Stimulated activated CD4-positive, alpha-beta T cell treated with anti-CD3 and anti-CD28 coated beads, TNF-alpha, amount 100 ng/mL, for 1 hour (primary cell): ENCODE results near the gene PMEPA1.

Experiments used
- DNase-seq, 3 donors: peaks; one replicate each; pipeline ENCODE4 v3.0.0-alpha.2; 2020; ENCODE audit warnings: low read depth in 3 of 3, low spot score in 1 of 3

Gene PMEPA1

DNA sequence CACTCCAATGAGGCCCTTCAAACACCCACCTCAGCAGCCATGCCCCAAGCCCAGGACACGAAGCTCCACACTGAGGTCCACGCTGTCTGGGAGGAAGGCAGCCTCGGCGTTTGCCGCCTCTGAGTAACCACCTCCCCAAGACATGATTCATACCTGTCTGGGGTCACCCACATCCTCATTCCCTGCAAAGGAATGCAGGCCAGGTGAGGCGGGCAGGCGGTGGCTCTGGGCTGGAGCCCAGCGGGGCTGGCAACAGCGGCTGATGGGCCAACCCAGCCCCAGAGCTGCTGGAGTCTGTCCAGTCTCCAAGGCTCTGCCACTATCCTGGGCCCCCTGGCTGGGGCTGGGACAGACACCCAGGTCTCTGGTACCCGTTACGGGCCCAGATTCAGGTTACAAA, 14.8 kb downstream of the PMEPA1 start:
- no peak for DNase-seq

DNA sequence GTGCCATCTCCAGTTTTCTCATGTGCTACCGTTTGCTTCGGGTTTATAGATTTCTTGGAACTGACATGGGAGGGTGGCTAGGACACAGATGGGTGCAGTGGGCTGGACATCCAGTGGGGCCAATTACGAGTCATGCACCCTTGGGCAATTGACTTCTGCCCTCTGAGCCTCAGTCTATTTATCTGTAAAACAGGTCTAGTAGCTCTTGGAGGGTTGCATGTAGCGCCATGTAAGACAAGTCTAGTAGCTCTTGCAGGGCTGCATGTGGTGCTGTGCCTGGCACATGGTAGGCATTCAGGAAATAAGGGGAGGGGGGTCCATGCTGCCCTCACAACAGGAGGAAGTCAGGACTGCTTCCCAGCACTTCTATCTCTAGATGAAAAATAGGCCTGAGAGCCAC, 15.3 kb downstream of the PMEPA1 start:
- DNase-seq, result no peak

DNA sequence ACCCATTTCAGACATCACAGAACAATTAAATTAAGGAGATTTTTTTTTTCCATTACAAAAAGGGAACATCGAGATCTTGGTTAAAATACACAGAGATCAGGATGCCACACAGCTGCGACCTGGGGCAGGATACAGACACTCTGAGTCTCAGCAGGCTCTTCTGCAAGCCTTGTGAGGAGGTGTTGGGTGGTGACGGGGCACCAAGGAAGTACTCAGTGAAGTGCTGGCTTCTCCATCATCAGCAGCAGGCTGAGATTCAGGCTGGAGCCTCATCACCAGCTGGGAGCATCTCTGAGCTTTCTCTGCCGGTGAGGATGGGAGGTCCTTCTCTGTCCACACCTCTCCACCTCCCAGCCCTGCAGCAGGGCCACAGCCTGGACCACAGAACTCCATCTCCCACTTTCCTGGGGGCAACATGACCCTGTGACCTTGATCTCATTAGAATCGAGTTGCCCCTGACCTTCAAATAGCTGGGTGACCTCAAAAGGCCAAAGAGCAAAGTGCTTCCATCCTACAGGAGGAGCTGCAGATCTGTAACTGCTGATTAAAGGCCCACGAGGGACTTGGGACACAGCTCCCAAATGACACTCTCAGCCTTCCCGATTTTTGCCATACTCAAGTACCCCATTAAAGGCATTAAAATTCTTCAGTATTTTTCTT, 16.0 kb downstream of the PMEPA1 start:
- DNase-seq, result no peak

DNA sequence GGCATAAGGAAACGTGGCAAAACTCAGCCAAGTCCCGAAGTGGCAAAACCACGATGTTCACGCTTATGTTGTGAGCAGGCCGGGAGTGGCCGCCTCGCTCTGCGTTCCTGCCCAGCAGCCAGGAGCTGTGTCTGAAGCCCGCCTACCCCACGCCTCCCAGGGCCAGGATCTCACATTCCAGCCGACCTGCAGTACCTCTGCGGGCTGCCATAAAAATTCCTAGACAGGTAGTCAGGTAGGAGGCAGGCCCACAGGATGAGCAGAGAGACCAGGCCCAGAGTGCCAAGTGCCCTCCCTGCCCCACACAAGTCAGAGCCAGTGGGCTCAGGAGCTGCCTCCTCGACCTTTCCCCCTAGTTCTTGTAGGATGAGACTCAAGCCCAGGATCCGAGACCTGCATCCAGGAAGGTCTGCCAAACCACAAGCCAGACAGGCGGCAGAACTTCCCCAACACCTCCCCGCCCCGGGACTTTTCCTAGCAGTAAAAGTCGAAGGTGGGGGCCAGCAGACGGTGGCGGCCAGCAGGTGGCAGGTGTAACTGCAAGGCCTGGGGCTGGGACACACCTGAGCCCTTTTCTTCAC, 16.7 kb downstream of the PMEPA1 start:
- DNase-seq, result no peak

DNA sequence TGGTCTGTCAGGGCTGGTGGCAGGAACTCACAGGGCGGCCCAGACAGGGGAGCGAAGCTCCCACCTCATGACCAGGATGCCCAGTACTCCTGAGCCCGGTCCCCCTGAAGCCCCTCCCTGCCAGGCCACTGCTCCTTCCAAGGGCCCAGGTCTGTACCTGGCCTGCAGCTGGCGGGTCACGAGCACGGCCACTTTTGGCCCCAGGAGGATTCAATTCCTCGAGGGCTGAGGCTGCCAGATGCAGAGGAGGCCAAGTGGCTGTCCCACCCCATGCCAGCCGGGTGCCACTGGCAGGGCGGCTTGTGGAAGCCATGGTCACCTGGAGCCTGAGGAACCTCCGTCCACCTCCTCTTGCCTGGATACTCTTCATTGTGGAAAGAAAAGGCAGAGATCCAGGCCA, 17.4 kb downstream of the PMEPA1 start:
- DNase-seq, result no peak

DNA sequence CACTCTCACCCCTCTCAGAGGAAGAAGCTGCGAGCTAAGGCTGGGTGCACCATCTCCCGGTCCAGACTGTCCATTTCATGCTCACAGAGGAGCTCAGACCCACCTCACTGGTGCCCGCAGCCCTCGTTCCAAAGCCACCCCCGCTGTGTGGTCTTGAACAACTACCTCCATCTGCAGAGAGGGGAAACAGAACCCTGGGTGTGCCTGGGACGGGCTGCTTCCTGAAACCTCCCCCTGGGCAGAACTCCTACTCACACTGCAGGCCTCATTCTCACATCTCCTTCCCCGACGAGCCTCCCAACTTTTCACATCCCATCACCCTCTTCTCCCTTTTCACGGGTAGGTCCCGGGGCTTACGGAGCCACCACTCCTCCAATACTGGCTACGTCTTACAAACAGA, 18.1 kb downstream of the PMEPA1 start:
- no peak for DNase-seq

DNA sequence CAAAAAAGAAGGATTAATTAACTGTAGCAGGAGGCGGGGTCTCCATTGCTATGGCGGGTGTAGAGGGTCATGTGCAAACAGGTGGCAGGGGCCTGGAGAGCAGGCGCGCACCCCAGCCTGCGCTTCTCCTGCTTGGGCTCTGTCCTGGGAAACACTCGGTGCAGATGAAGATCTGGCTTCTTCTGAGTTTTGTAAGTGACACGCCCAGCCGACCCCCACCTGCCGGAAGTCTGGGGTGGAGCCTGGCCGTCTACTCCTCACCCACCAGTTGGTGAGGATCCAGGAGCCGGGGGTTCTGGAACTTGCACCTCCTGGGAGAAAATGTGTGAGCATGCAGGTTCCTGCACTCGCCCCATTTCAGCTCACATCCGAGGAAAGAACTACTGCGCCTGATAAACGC, 19.3 kb downstream of the PMEPA1 start:
- no peak for DNase-seq

DNA sequence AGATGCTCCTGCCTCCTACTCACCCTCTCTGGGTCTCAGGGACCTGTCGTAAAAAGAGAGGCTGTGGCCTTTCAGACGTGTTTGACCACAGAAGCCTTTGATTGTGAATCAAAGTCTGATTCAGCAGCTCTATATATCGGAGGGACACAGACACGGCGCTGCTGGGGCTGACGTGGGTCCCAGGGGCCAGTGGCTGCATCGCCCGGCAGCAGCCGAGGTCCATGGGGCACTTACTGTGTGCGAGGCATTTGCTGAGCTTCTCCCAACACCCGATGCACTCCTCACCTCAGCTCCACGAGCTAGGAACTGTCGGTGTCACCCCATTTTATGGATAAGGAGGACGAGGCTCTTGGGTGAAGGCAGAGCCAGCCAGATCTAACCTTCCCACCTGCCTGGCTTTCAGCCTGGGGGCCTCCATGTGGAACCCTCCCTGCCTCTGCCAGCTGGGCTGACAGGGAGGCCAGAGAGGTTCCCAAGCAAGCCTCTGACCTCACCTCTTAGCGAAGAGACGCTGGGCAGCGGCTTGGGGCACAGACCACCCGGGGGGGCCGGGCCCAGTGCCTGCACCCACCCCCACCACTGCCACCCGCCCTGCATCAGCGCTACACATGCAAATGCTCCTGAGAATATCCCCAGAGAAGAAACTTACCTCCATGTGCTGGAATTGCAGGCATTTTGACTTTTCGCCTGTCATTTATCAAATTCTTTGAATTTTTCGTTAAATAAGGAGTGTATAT, 19.9 kb downstream of the PMEPA1 start:
- no peak for DNase-seq

DNA sequence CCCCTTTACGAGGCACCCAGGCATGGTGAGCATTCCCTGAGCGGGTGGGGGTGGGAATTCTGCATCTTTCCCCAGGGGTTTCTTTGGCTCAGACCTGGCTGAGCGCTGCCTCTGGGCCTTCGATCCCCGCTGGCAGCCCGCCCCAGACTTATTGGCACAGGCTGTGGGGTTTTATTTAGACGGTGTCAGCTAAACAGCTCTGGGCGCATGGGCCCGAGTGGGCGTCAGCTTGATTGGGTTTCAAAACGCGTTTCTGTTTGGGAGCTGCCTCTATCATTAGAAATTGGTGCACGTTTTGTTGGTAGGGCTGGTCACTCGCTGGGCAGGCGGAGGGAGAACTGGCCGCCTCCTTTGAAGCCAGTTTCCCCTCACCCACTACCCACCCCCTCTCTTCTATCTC, 21.0 kb downstream of the PMEPA1 start:
- no peak for DNase-seq

DNA sequence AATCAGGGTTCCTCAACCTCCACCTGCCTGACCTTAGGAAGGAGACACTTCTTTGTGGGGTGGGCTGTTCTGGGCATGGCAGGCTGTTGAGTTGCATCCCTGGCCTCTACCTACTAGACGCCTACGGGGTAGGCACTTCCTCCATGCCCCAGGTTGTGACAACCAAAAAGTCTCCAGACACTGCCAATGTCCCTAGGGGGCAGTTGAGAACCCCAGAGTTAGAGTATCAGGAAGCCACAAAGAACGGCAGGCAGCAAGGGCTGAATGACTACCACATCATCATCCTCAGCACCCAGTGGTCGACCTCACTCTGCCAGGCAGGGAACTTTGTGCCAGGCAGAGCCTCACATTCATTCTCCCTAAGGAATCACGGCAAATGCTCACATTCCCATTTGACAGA, 21.5 kb downstream of the PMEPA1 start:
- no peak for DNase-seq

DNA sequence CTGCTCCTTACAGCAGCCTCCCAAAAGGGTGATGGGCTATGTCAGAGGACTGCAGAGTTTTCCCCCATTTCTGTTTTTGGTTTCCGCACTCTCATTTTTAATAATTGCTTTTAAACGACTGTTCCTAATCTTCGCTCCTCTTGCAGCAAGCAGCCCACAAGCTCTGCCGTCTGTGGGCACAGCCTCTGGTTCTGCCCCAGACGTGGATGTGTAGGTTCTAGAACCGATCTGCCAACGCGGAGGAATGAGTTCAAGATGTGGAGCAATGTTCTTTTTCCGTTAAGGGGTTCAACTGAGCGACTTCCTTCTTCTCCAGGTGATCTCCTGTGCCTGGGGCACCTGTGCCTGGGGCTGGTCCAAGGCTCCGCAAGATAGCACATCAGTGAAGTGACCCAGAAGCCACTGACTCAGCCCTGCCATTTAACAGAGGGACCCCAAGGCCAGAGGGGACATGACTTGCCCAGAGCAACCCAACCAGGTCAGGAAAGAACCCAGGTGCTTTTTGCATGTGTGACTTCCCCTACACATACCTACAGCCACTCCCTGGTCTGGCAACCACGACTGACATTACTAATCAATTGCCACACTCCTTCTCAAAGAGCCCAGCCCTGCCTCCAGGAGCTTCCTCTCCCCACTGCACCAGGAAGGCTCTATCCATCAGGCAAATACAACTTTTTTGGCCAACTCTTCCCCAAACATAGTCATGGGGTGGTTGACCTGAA, 22.7 kb downstream of the PMEPA1 start:
- DNase-seq, result no peak

DNA sequence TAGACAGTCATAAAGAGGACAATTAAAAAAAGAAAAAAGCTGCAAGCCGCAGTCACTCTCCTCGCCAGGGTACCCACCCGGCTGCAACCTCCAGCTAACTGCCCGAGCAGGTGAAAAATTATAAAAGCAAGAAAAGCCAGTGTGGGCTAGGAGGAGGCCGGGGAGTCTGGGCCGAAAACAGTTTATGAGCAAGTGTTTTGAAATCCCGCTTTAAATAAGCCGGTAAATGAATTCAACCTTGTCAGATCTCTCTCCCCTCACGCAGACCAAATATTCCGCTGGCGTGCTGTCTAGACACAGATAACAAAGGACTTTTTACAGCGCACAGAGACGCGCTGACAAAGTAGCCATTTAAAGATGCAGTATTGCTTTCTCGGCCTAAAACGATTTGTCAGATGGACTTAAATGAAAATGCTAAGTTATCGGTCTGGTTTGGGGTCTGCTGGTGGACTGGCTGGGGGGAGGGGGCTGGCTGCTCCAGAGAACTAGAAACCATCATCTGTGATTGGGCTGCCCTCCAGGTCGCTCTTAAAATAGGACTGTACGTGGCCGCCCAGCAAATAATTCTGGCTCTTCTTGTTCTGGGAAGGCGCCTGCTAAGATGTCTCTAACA, 24.6 kb downstream of the PMEPA1 start:
- no peak for DNase-seq

DNA sequence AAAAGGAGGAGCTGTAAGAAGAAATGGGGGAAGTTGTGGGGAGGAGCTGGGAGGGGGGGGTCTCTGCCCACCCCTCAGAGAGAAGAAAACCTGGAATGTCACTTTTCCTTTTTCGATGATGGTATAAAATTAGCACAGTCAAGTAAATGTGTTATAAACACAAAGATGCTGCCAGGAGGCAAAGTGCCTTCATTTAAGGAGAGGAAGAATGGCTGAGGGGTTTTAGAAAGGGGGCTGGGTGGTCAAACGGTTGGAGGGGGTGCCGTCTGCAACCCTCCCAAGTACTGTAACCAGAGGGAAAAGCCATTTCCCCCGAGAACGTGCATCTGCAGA, 25.0 kb downstream of the PMEPA1 start:
- DNase-seq, result no peak

DNA sequence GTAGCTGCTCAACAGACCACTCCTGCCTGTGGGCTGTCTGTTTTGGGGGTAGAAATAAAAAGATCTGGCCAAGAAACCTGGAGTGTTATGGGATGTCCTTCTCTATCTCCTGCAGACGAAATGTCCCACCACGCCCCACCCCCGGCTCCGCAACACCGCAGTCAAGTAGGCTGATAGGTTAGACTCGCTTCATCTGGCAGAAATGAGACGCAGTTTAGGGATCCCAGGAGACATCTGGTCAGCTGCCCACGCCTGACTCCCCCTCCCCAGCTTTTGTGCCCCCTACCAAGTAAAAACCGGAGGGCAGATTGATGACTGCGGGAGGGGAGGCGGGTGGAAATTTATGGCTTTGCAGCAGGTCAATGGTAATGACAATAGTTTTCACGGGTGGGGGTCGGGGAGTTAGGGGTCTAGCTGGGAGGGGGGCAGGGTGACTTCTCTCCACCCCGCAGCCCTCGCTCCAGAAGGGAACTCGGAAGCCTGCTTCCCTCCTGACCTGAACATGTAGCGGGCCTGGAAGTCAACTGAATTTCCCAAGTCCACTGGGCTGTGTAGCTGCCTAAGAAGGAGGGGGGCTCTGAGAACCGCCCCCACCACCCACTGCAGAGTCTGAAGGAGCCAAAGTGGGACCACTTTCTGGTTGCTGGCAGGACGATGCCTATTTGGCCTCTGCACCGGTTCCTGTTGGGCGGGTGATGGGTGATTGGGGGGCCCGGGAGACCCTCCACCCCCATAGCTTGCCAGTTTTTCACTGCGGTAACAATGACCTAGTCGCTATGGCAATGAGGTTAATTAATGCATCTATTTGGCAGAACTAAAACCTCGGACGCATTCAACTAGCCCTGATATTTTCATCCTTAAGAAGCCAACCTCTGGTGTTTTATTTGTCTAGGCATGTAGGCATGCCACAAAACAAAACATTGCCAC, 25.7 kb downstream of the PMEPA1 start:
- DNase-seq, result no peak

DNA sequence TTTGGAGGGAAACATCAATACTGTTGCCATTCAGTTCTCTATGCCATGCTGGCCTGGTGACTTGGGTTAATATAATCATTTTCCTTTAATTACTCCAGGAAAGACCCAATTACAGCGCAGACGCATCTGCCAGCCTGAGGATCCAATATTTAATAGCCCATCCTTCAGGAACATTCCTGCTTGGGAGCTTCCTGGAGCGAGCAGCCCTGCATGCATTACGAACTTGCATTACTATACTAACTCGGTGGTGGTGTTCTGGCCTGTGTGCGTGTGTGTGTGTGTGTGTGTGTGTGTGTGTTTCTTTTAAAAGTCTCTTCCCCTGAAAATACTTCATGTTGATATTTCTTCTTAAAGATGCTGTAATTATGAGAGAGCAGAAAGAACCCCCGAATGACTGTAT, 26.5 kb downstream of the PMEPA1 start:
- DNase-seq, result no peak

DNA sequence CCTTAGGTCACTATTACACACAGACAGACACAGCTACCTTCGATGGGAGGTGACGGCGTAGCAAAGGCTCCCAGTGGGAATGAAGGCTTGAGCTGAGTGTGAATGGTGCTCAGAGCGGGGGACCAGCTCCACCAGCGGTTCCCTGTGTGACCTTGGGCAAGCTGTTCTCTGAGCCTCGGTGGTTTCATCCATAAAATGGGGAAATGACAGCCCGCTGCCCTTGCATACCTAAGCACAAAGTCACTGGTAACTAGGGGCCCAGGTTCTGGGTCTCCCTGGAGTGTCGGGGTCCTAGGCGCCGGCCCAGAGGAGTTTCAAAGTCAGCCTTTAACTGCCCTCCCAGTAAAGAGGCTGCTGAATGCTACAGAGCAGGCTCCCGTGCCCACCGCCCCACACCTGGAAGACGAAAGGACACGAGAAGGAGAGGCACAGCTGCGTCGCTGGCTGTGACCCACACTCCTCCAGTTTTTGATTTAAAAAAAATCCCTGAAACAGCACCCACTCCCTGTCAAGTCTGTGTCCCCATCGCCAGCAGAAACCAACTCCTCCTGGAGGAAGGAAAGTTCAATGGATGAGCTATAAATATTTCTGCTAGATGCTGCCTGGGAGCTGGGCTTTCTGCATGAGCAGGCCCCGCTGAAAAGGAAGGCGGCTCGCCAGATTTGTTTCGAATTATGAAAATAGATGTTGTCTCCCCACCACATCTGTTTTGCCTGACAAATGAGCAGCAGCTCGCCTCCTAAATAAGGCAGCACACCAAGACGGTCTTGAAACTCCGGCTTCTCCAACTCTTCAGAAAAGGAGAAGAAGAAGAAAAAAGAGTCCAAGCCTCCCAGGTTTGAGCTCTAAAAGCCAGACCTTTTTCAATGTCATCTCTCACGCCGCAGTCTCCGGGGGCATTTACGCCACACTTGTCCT, 27.4 kb downstream of the PMEPA1 start:
- DNase-seq, result no peak

DNA sequence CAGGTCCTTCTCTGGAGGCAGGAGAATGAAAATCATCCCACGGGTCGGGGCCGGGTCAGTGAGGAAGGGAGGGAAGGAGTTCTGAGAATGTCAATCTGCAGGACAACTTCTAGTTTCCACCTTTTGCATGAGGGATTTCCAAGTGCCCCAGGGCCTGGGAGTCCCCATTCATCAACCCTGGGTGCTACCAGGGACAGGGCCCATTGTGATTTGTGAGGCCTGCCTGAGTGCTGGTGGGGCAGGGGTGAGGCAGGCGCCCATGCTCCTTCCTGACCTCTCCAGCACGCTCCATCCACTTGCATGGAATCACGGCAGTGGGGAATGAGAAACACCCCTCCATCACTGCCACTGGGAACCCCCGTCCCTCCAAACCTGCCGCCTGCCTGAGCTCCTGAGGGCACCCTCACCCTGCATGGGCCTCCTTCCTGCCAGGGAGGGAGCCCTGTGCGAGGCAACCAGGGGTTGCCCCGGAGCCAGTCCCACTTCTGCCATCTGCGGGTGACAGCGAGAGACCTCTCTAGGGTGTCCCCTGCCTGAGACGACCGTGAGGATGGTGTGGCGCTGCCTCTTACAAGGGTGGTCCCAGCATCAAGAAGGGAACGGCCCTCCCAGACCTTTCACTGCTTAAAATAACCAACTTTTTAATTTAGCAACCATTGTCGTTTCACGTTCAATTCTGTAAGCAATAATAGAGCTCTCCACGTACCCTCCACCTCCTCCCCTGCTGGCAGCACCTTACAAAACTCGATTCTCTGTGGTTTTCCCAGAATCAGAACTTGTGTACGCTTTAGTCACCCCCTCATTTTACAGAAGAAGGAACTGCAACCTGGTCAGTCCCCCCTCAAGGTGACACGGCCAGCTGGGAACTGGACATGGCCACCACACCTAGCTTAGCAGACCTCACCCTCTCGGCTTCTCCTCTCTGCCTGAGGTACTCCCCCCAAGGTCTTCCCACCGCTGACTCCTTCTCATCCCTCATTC, 28.6 kb downstream of the PMEPA1 start:
- no peak for DNase-seq

DNA sequence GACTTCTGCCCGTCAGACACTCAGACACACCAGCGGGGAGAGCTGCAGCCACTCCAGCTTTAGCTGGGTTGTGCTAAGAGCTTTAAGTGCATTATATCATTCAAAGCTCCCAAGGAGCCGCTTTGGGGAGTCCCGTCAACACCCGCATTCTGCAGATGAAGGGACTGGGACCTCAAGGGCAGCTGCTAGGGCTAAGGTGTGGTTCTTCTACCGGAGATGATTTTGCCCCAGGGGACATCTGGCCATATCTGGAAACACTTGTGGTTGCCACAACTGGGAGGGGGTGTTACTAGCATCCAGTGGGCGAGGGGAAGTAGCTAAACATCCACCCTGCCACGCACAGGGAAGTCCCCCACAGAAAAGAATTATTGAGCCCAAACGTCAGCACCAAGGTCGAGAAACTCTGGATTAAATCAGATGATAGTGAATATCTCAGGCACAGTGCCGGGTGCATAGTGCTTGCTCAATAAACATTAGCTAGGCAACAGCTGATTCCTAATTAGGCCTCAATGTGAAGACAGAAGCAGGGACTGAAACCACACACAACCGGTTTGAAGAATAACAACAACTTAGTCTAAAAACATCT, 29.6 kb downstream of the PMEPA1 start:
- no peak for DNase-seq
